T-helper 17 cell (primary cell): ENCODE data around the gene IL1F10. TPM values are rescaled to one million over a fixed set of nuclear protein-coding genes. Genes with fewer than 3 reads are reported as not detected.
A peak's percentile ranks its signal among the peaks of the same experiment; 100 is the strongest.

Experiments used
- ATAC-seq: fragments of 150-1000 bp; cut with Tn5 transposase; 2 replicates; pipeline ENCODE4 v1.10.0; 2021; ENCODE audit warnings: mild to moderate bottlenecking, moderate library complexity
- DNase-seq, 3 donors: peaks; one replicate each; pipeline versions ENCODE4 v3.0.0 to v3.0.0-alpha.2; 2020 to 2021
- H3K9me3 ChIP-seq: one replicate; pipeline ENCODE4 v1.7.0; 2013; ENCODE audit warnings: low read length, mild to moderate bottlenecking; ENCODE audit not compliant: control insufficient read depth, poor library complexity, severe bottlenecking
- H3K27ac Mint-ChIP-seq: one replicate; pipeline ENCODE4 v1.8.0; 2022; ENCODE audit warnings: mild to moderate bottlenecking, moderate library complexity, mixed read lengths
- H3K27me3 Mint-ChIP-seq: one replicate; pipeline ENCODE4 v1.8.0; 2022; ENCODE audit warnings: mixed read lengths
- H3K36me3 Mint-ChIP-seq: one replicate; pipeline ENCODE4 v1.8.0; 2022; ENCODE audit warnings: low read depth, mixed read lengths
- H3K4me1 Mint-ChIP-seq: one replicate; pipeline ENCODE4 v1.8.0; 2022; ENCODE audit warnings: mild to moderate bottlenecking, mixed read lengths
- H3K4me3 Mint-ChIP-seq: one replicate; pipeline ENCODE4 v1.8.0; 2022; ENCODE audit warnings: mild to moderate bottlenecking, moderate library complexity, mixed read lengths
- total RNA-seq, 4 donors: library from RNA in 2 of 4; stranded (reverse) in 2 of 4; gene quantifications; one replicate each; pipeline ENCODE4 v1.2.3 and lab custom pipeline; 2022 to 2026

The IL1F10 gene
- total RNA-seq, 2 donors from 2014 or later: not detected

DNA sequence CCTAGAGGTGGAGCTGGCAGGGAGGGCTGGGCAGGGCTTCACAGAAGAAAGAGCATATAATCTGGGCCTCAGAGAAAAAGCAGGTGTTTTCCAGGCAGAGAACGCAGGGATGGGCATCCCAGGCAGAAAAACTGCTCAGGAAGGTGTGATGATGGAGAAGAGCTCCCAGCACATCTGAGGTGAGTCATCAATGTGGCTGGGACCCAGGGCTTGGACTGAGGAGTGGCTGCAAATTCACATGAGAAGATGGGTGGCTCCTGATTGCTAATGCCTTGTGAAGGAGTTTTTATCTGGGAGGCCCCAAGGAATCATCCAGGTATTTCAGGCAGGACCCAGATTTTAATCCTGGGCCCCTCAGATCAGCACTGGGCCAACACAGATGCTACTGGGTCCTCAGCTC, 10.2 kb downstream of the IL1F10 start:
- H3K27me3 Mint-ChIP-seq: peaks cover 43% of the 10 kb centered on the region
- H3K27ac Mint-ChIP-seq: no peak overlapping the region
- DNase-seq: no peak
- H3K4me1 Mint-ChIP-seq: peaks cover 8% of the 10 kb centered on the region
- H3K9me3 ChIP-seq: no peaks in the 10 kb centered on the region
- H3K36me3 Mint-ChIP-seq: no peaks in the 10 kb centered on the region
- H3K4me3 Mint-ChIP-seq: no peak overlapping the region
- ATAC-seq: no peak

DNA sequence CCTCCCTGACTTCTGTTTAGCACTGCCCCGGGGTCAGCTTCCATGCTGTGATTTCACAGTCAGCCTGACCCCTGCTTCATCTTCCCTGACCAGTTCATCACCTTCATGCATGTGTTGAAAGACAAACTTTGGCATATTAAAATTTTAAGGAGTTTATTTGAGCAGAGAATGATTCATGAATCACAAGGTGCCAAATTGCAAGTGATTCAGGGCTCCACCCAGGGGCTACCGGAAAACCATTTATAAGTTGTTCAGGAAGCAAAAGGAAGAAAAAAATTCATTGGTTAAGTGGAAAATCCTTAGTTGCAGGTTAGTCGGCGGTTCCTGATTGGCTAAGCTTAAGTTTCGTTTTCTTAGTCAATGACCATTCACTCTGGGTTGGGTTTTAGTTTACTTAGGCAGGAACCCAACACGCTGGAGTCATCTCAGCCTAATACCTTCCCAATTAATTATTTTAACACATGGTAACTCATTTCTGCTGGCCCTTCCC, 10.6 kb downstream of the IL1F10 start:
- H3K36me3 Mint-ChIP-seq: no peaks in the 10 kb centered on the region
- no peak overlapping the region for H3K4me3 Mint-ChIP-seq
- no peak for ATAC-seq
- no peak for DNase-seq
- H3K27ac Mint-ChIP-seq: no peak overlapping the region
- peaks cover 43% of the 10 kb centered on the region for H3K27me3 Mint-ChIP-seq
- H3K9me3 ChIP-seq: no peaks in the 10 kb centered on the region
- peaks cover 6% of the 10 kb centered on the region for H3K4me1 Mint-ChIP-seq

DNA sequence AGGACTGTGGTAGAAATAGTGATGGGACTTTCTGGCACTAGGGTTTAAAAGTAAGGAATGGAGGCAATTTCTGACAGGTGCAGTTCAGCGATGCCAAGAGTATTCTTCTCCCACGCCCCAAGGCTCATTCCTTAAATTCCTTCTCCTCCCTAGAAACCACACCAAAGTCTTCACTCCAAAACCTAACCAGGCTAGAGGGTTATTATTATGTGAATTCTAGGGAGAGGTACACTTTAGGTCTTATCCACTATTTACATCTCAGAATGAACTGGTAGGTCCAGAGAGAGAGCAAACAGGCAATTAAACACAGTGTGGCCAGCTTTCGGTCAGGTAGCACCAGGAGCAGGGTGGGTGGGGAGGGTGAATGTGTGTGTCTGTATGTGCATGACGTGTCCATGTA, 11.4 kb downstream of the IL1F10 start:
- ATAC-seq (no peak), DNase-seq (no peak)
- Mint-ChIP-seq H3K27ac (no peak overlapping the region), H3K4me3 (no peak overlapping the region), H3K4me1 (peaks cover 6% of the 10 kb centered on the region), H3K36me3 (no peaks in the 10 kb centered on the region), H3K27me3 (peaks cover 44% of the 10 kb centered on the region)
- H3K9me3 ChIP-seq: no peaks in the 10 kb centered on the region

DNA sequence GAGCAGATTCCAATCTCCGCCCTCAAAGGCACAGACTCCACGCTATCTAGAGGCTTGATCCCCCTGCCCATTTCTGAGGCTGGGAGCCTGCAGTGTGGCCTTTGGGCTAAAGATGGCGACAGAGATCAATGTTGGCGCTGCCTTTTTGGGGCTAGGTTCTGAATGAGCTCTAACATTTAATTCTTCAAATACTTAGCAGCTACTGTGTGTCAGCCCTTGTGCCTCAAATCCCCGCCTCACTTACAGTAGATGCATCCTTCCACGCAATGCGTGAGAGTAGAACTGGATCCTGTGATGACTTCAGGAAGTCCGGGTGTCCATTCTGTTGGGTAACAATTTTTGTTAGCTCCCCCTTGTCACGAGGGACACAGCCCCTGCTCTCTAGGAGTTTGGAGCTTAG, 12.4 kb downstream of the IL1F10 start:
- H3K27me3 Mint-ChIP-seq: peaks cover 46% of the 10 kb centered on the region
- no peak overlapping the region for H3K4me3 Mint-ChIP-seq
- peak; percentile 78 for ATAC-seq
- no peaks in the 10 kb centered on the region for H3K9me3 ChIP-seq
- no peak overlapping the region for H3K27ac Mint-ChIP-seq
- H3K4me1 Mint-ChIP-seq: peaks cover 3% of the 10 kb centered on the region
- peaks cover 3% of the 10 kb centered on the region for H3K36me3 Mint-ChIP-seq
- DNase-seq: peak in 1 of 3 donors; percentile 29

DNA sequence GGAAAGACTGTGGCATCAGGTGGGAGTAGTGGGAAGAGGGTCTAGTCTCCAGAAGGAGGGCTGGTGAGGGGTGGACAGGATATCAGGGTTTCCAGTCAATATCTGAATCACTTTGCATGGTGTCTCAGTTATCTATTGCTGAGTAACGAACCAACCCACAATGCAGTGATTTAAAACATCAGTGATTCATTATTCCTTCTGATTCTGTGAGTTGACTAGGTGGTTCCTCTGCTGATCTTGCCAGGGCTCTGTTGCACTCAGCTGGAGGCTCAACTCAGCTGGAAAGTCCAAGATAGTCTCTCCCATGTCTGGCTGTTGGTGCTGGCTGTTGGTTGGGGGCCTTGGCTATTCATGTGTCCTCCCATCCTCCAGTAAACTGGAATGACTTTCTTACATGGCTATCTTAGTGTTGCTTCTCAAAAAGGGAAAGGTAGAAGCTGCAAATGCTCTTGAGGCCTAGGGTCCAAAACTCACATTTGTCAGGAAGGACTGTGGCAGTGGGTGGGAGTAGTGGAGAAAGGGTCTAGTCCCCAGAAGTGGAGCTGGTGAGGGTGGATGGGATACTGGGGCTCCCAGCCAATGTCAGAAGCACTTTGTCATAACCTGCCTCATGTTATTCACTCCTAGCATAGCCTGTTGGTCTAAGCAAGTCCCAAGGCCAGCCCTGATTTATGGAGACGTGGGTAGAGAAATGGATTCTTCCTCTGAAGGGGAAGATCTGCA, 13.9 kb downstream of the IL1F10 start:
- Mint-ChIP-seq H3K36me3 (peaks cover 8% of the 10 kb centered on the region), H3K4me3 (no peak overlapping the region), H3K4me1 (peaks cover 5% of the 10 kb centered on the region), H3K27ac (peak overlapping the region; percentile 34), H3K27me3 (peaks cover 47% of the 10 kb centered on the region)
- no peak for DNase-seq
- ATAC-seq: no peak
- no peaks in the 10 kb centered on the region for H3K9me3 ChIP-seq

DNA sequence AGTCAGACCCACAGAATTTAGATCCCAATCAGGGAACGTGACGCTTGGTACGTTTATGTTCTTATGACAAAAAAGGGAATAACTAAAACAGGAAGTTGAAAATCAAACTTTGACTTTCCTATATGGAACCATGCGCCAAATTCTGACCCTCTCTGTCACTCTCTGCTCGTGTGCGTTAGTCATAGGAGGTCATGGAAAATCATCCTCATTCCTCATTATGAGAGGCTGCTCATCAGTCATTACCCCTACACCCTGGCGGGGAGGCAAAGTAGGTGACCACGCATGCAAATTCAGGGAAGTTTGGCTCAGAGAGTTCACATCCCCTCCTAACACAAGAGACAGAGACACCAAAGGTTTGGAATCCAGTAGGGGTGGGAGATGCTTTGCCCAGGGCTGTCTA, 15.5 kb downstream of the IL1F10 start:
- H3K36me3 Mint-ChIP-seq: peaks cover 8% of the 10 kb centered on the region
- ATAC-seq (no peak), DNase-seq (no peak)
- no peak overlapping the region for H3K4me3 Mint-ChIP-seq
- H3K27me3 Mint-ChIP-seq: peaks cover 42% of the 10 kb centered on the region
- H3K9me3 ChIP-seq: no peaks in the 10 kb centered on the region
- H3K4me1 Mint-ChIP-seq: peaks cover 3% of the 10 kb centered on the region
- no peak overlapping the region for H3K27ac Mint-ChIP-seq

DNA sequence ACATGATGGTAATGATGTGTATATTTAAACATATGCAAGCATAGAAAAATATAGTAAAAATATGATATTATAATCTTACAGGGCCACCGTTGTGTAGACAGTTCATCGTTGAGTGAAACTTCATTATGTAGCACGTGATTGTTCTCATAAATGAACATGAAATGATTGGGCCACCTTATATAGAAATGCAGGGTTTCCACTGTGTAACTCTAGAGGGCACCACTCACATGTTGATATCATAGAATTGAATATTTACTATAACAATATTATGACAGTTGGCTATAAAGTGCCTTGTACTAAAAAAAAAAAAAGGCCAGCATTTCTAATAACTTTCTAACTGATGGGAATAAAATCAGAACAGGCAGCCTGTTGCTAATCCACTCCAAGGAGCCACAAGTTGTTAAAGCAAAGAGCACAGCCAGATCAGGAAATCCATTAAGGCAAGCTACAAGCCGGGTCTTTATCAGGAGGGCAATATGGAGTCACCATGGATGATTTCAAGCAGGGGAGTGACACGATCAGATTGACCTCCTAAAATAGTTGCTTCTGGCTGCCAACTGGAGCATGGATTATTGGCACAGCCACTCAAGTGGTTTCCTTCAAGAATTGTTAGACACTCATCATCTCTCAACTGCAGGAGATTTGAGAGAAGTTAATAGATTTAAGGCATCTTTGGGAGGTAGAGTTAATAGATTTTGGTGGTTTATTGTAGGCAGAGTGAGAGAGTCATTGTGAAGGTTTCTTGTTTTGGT, 16.7 kb downstream of the IL1F10 start:
- H3K9me3 ChIP-seq: no peaks in the 10 kb centered on the region
- Mint-ChIP-seq H3K4me1 (peaks cover 3% of the 10 kb centered on the region), H3K27ac (peak overlapping the region; percentile 56), H3K36me3 (peaks cover 8% of the 10 kb centered on the region), H3K27me3 (peaks cover 42% of the 10 kb centered on the region), H3K4me3 (no peak overlapping the region)
- ATAC-seq (peak; percentile 72), DNase-seq (no peak)

DNA sequence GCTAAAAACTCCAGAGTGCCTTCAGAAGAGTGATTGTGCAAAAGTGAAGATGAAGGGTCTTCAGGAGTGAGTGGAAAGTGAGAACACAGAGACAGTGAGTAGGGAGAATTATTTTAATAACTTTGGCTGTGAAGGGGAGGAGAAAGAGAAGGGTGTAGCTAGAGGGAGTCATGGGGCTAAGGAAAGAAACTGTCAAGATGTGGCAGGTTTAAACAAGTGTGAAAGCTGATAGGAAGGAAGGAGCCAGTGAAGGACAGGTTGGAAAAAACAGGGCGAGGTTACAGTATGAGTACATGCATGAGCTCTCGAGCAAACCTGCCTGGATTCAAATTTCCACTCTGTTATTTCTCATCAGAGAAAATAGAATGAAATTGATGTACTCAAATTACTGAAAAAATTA, 17.8 kb downstream of the IL1F10 start:
- ATAC-seq: no peak
- Mint-ChIP-seq H3K27me3 (peaks cover 36% of the 10 kb centered on the region), H3K4me1 (peaks cover 3% of the 10 kb centered on the region), H3K4me3 (no peak overlapping the region), H3K36me3 (peaks cover 8% of the 10 kb centered on the region), H3K27ac (peak overlapping the region; percentile 56)
- DNase-seq: no peak
- H3K9me3 ChIP-seq: no peaks in the 10 kb centered on the region

DNA sequence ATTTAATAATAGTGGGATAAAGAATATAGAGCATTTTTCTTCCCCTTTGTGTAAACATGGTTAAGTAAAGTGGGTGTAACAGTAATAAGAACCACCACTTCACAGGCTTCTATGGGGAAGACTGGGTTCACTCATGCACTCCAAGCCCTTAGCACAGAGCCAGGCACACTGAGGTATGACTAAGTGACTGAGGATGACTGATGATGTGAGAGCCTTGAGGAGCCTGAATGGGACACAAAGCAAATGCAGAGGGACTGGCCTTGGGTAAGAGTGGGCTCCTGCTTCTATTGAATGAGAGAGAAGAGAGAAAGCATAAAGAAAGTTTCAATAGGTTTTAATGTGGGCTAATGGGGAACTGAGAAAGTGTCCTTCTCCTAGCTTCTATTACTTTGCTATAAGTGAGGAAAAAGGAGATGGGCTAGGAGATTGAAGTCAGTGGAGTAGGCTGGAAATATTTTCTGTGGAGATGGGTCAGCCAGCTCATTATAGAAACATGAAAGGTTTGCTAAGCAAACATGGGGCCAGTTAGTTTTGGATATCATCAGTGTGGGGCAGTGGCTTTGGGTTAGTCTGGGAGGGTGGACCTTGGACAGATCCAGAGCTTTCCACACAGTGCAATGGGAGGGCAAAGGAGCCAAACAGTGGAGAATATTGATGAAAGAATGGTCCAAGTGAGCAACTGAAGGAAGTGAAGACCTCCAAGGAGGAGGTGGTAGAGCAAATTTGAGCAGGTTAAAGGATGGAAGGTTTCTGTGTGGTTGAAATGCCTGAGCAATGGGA, 20.6 kb downstream of the IL1F10 start:
- no peaks in the 10 kb centered on the region for H3K9me3 ChIP-seq
- Mint-ChIP-seq H3K4me1 (peaks cover 3% of the 10 kb centered on the region), H3K36me3 (peaks cover 8% of the 10 kb centered on the region), H3K4me3 (no peak overlapping the region), H3K27ac (no peak overlapping the region), H3K27me3 (peaks cover 16% of the 10 kb centered on the region)
- DNase-seq (no peak), ATAC-seq (no peak)

DNA sequence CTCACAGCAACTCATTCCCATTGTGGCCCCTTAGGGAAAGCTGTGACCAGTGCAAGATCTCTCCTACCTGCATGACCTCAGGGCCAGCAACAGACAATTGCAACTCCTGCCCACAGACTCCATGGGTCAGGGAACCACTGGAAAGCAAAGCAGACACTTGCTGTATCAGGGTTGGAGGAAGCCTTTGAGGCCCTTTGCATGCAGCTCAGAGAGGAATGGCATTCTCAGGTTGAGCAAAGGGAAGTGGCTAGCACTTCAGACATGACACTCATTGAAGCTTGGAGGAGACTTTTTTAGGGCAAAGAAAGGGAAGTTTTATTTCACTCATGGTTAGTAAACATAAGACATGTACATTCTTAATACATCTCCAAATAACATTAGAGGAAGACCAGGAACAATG, 22.1 kb downstream of the IL1F10 start:
- no peak overlapping the region for H3K4me3 Mint-ChIP-seq
- H3K9me3 ChIP-seq: no peaks in the 10 kb centered on the region
- DNase-seq (no peak), ATAC-seq (no peak)
- no peak overlapping the region for H3K27ac Mint-ChIP-seq
- H3K4me1 Mint-ChIP-seq: peaks cover 3% of the 10 kb centered on the region
- H3K36me3 Mint-ChIP-seq: peaks cover 7% of the 10 kb centered on the region
- peaks cover 8% of the 10 kb centered on the region for H3K27me3 Mint-ChIP-seq

DNA sequence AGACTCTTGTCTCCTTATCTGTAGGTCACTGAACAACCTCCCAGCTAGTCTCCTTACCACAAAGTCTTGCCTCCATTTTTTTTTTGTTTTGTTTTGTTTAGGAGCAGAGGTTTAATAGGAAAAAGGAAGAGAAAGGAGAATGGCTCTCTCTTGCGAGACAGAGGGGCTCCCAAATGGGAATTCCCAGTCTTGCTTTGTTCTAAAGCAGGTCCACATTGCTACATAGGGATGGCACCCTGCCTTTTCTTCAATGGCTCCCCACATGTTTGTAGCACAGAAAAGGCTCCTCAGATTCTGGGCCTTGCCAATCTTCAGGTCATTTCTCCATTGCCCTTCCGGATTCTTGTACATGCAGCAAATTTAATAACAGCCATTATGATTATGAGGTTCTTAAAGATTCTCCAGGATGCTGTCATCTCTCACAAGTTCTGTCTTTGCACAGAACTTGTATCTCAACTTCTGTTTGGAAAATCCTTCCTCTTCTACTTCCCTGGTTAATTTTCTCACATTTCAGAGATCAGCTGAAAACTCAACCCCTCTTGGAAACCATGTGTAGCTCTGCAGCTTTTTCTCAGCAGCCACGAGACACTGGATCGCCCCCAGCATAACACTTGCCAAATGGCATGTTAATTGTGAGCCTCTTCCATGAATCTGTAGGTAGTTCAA, 23.6 kb downstream of the IL1F10 start:
- no peaks in the 10 kb centered on the region for H3K9me3 ChIP-seq
- H3K27ac Mint-ChIP-seq: no peak overlapping the region
- DNase-seq: no peak

DNA sequence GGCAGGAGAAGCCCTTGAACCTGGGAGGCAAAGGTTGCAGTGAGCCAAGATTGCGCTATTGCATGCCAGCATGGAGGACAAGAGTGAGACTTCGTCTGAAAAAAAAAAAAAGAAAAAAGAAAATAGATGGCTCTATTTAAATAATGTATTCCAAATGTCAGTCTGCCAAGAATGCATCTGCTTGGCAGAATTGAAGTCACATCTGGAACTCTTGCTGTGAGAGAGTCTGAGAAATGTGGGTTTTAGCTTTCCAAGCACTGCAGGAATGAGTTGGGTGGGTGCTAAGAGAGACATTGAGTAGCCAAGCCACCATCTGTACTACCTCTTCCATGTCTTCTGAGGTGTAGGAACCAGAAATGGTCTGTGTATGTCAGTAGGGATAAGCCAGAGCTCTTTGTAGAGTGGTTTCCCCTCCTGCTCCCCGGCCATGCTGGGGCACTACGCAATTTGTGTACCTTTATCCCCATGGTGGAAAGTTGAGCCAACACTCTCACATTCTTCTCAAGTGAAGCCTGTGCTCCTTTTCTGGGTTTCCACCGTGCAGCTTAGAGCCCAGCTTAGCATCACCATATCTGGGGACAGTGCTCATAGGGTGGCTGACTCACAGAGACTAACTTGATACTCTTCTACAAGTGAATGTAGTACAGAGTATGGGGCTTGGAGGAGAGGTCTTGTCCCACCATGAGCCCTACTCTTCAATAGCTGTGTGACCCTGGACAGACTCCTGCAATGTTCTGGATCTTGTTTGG, 25.3 kb downstream of the IL1F10 start:
- H3K9me3 ChIP-seq: no peaks in the 10 kb centered on the region
- no peak for DNase-seq
- no peaks in the 10 kb centered on the region for H3K36me3 Mint-ChIP-seq
- H3K27ac Mint-ChIP-seq: no peak overlapping the region
- no peaks in the 10 kb centered on the region for H3K27me3 Mint-ChIP-seq
- H3K4me1 Mint-ChIP-seq: peaks cover 5% of the 10 kb centered on the region
- no peak overlapping the region for H3K4me3 Mint-ChIP-seq
- no peak for ATAC-seq

More for the DNA sequence above, 23.6 kb downstream of the IL1F10 start:
- Mint-ChIP-seq H3K36me3 (no peaks in the 10 kb centered on the region), H3K4me1 (no peaks in the 10 kb centered on the region), H3K4me3 (no peak overlapping the region), H3K27me3 (no peaks in the 10 kb centered on the region)
- ATAC-seq: no peak
